A673 (cell line): ENCODE measurements around the gene IQCK. TPM values are rescaled to one million over a fixed set of nuclear protein-coding genes. Genes with fewer than 3 reads are reported as not detected.

Experiments used
- BruUV-seq: library from RNA; stranded (reverse); fragments of 400-500 nt; replicated peaks from 2 replicates; lab custom pipeline; 2021; lab: Mats Ljungman, UMichigan
- CTCF ChIA-PET: fragments of 300-600 bp; sonication (Branson Sonifier 250); formaldehyde crosslinking; loops from one replicate; lab custom pipeline; 2022; ENCODE audit warnings: antibody characterized with exemption; lab: Charles Lee
- POLR2A ChIA-PET: fragments of 300-600 bp; sonication (Branson Sonifier 250); formaldehyde crosslinking; loops from one replicate; lab custom pipeline; 2022; ENCODE audit warnings: antibody characterized with exemption; ENCODE audit not compliant: low non-redundant PET; lab: Charles Lee
- DNase-seq: peaks from one replicate; pipeline ENCODE4 v3.0.0-alpha.2; 2015; ENCODE audit warnings: low spot score
- H3K27ac ChIP-seq: fragments of 200-600 bp; sonication (generic); 2 replicates; pipeline ENCODE4 v1.5.1; 2016; ENCODE audit warnings: mixed run types, low read depth, mild to moderate bottlenecking, mixed read lengths, antibody characterized with exemption, low read length; ENCODE audit not compliant: poor library complexity, severe bottlenecking
- H3K27me3 ChIP-seq: fragments of 200-600 bp; sonication (generic); replicated peaks from 2 replicates; pipeline ENCODE4 v1.6.1; 2017; ENCODE audit warnings: mixed run types, low read depth, mild to moderate bottlenecking, mixed read lengths, antibody characterized with exemption, low read length; ENCODE audit not compliant: insufficient read depth, poor library complexity
- H3K36me3 ChIP-seq: fragments of 200-600 bp; sonication (generic); 2 replicates; pipeline ENCODE4 v1.6.1; 2016; ENCODE audit warnings: mixed run types, mild to moderate bottlenecking, mixed read lengths, antibody characterized with exemption, low read length; ENCODE audit not compliant: insufficient read depth, poor library complexity, severe bottlenecking
- H3K4me1 ChIP-seq: fragments of 200-600 bp; sonication (generic); 2 replicates; pipeline ENCODE4 v1.6.1; 2017; ENCODE audit warnings: mixed run types, mild to moderate bottlenecking, mixed read lengths, antibody characterized with exemption, low read length; ENCODE audit not compliant: insufficient read depth, poor library complexity, severe bottlenecking
- H3K4me3 ChIP-seq: fragments of 200-600 bp; sonication (generic); 2 replicates; pipeline ENCODE4 v1.5.1; 2016; ENCODE audit warnings: low read depth, mixed run types, mild to moderate bottlenecking, mixed read lengths, low read length; ENCODE audit not compliant: poor library complexity, severe bottlenecking
- H3K9me3 ChIP-seq: fragments of 200-600 bp; sonication (generic); 2 replicates; pipeline ENCODE4 v1.6.1; 2016; ENCODE audit warnings: mixed run types, low read depth, mild to moderate bottlenecking, mixed read lengths, antibody characterized with exemption, low read length; ENCODE audit not compliant: poor library complexity, severe bottlenecking
- CTCF ChIP-seq: fragments of 300-800, 200-600 bp; sonication (generic); conservative IDR thresholded peaks from 2 replicates; pipeline ENCODE4 v1.5.1; 2017; ENCODE audit warnings: low read depth, mild to moderate bottlenecking, antibody characterized with exemption, low read length, moderate library complexity, mixed read lengths
- EZH2 ChIP-seq: fragments of 200-600 bp; sonication (generic); IDR thresholded peaks from 2 replicates; pipeline ENCODE4 v1.6.1; 2017; ENCODE audit warnings: borderline replicate concordance, low read depth, mild to moderate bottlenecking, mixed read lengths, antibody characterized with exemption, low read length; ENCODE audit not compliant: poor library complexity, severe bottlenecking
- intact Hi-C: fragments of 100-400 bp; cut with micrococcal nuclease; formaldehyde crosslinking; loops from one replicate; pipeline ENCODE4 v1.10.0; 2022; ENCODE audit not compliant: unreplicated experiment
- total RNA-seq: library from RNA; stranded (reverse); gene quantifications from 2 replicates; pipeline ENCODE4 v1.2.3, GENCODE V29; 2021

Gene IQCK
- total RNA-seq, 1 experiment from 2014 or later: 11.2 TPM

GRCh38 chr16:19741354-19741753 is 23.3 kb downstream of the IQCK start:
- Histone ChIP-seq H3K27me3 (no peaks in the 10 kb centered on the region), H3K4me3 (no peak overlapping the region), H3K36me3 (no peaks in the 10 kb centered on the region), H3K4me1 (no peaks in the 10 kb centered on the region), H3K9me3 (no peaks in the 10 kb centered on the region), H3K27ac (no peak overlapping the region)
- BruUV-seq: no TSS peak
- POLR2A ChIA-PET: no interaction called here
- CTCF ChIA-PET: no interaction called here
- no peak for DNase-seq
- intact Hi-C loops: no loop called here
- TF ChIP-seq CTCF: no peak
- no peak for TF ChIP-seq EZH2

GRCh38 chr16:19743816-19744159 is 25.7 kb downstream of the IQCK start:
- Histone ChIP-seq H3K9me3 (no peaks in the 10 kb centered on the region), H3K36me3 (no peaks in the 10 kb centered on the region), H3K27me3 (no peaks in the 10 kb centered on the region), H3K4me1 (peaks cover 9% of the 10 kb centered on the region), H3K27ac (no peak overlapping the region), H3K4me3 (no peak overlapping the region)
- TF ChIP-seq EZH2 (no peak), CTCF (no peak)
- DNase-seq: no peak
- ChIA-PET CTCF (no interaction called here), POLR2A (no interaction called here)
- intact Hi-C loops: no loop called here
- BruUV-seq: no TSS peak

- BruUV-seq: no TSS peak
- H3K9me3 ChIP-seq: no peaks in the 10 kb centered on the region
- no peaks in the 10 kb centered on the region for H3K36me3 ChIP-seq
- intact Hi-C loops: no loop called here
- ChIA-PET CTCF (no interaction called here), POLR2A (no interaction called here)
- H3K27me3 ChIP-seq: no peaks in the 10 kb centered on the region
- no peak overlapping the region for H3K4me3 ChIP-seq
- no peak for DNase-seq
- TF ChIP-seq EZH2 (no peak), CTCF (no peak)
- H3K27ac ChIP-seq: no peak overlapping the region
- H3K4me1 ChIP-seq: peaks cover 9% of the 10 kb centered on the region
Observed at GRCh38 chr16:19744670-19745069, 26.6 kb downstream of the IQCK start.
